ENCODE data around the gene NEK4.

The NEK4 gene

DNA sequence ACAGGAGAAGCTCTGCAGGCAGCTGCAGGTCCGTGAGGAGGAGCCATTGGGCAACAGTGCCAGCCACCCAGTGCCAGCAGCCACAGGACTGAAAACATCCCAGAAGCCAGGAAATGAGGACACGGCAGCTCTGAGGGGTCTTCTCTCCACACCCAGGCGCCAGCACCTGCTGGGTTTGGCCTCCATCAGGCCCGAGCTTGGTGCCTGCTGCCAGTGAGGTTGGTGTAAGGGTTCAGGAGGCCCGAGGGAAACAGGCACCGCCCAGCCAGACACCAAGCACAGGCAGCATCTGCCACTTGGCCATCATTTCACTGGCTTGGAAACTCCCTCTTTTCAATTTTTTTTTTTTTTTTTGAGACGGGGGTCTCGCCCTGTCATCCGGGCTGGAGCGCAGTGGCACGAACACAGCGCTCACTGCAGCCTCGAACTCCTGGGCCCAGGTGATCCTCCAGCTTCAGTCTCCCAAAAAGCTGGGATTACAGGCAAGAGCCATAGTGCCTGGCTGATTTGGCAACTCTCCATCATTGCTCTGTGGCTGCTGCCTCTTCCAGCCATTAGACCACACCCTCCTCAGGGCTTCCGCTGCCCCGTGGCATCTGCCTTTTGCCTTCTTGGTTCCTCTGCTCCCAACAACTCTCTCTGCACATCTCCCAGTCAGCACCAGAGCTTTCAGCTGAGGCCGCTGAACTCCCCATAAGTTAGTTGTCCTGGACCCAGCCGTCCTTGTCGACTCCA is 22.4 kb upstream of the NEK4 start:
- no peak for DNase-seq

DNA sequence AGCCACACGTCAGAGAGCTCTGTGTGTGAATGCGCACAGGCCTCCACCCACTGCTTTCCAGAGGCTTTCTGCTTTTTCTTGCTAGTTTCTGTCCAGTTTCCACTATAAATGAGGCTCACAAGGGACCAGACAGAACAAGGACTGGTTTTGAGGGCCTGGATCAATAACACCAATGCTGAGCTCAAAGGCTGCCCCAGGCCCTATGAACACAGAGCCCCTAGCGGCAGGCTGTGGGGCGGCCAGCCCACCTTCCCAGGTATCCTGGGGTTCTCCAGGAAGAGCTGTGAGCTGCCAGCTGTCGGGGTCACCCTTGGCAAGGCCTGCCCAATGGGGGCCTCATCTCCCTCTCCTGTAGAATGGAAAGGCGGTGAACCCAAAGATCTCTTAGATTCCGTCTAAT is 21.7 kb upstream of the NEK4 start:
- no peak for DNase-seq

DNA sequence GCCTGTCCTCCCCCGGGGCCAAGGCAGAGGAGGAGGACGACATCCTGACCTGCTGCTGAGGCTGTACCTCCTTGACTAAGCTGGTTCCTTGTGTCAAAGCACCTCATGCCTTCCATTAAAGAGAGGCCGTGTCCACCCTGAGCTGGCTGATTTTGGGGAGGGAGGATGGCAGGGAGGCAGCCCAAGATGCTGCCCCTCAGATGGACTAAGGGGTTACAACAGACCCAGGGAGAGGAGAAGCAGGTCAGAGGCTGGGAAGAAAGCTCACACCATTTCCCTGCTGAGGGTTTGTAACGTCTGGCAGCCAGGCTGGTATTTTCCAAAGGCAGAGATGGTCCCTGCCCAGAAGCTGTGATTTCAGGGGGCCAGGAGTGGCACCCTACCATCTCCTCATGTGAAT is 21.2 kb upstream of the NEK4 start:
- no peak for DNase-seq

DNA sequence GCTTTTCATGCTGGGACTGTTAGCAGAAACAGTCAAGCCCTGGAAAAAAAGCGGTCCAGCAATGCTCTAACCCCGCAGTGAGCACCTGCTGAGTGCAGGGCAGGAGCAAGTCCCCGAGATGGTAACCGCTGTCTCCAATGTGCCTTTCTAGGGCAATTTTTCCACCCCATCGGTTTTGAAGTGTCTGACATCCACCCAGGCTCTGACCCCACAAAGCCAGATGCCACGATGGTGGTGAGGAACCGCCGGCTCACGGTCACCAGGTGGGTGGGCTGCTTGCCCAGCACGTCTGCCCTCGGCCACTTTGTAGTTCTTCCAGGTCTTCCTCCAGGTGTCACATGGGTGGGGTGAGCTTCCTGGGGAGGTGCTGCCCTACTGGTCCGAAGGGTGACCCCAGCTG is 20.6 kb upstream of the NEK4 start:
- DNase-seq: no peak

DNA sequence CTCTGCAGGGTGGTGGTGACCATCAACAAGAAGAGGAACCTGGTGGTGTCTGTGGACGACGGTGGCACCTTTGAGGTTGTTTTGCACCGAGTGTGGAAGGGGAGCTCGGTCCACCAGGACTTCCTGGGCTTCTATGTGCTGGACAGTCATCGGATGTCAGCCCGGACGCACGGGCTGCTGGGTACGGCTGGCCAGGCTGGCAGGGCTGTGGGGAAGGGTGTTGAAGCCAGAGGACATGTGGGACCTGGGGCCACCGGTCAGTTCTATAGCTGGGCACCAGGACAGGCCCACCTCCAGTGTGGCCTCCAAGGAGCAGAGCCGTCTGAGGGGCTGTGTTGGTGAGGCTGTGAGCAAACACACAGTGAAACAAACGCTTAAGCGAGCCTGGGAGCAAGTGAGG is 20.0 kb upstream of the NEK4 start:
- no peak for DNase-seq

DNA sequence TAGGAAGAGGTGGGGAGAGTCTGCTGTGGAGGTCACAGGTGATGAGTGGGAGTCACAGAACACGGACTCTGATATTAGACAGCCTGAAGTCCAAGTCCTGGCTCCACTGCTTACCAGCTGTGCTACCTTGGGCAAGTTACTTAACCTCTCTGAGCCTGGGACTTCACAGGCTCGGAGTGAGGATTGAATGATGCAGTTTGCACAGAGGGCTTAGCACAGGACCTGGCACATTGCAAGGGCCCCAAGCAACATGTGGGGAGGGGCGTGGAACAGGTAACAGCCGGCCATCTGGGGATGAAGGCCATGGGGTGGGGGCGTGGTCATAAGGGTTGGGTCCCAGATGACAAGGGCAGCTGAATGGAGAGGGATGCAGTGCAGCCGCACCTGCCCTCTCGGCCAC is 19.6 kb upstream of the NEK4 start:
- no peak for DNase-seq

DNA sequence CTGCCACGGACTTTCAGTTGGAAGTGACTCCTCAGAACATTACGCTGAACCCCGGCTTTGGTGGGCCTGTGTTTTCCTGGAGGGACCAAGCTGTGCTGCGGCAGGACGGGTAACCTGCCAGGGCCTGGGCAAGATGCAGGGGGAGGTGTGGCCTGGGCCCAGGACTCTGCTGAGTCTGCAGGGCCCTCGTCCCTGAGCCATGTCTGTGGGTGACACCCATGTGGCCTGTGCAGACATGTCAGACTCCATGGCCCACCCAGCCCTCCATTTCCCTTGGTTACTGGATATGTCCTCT is 19.0 kb upstream of the NEK4 start:
- no peak for DNase-seq

DNA sequence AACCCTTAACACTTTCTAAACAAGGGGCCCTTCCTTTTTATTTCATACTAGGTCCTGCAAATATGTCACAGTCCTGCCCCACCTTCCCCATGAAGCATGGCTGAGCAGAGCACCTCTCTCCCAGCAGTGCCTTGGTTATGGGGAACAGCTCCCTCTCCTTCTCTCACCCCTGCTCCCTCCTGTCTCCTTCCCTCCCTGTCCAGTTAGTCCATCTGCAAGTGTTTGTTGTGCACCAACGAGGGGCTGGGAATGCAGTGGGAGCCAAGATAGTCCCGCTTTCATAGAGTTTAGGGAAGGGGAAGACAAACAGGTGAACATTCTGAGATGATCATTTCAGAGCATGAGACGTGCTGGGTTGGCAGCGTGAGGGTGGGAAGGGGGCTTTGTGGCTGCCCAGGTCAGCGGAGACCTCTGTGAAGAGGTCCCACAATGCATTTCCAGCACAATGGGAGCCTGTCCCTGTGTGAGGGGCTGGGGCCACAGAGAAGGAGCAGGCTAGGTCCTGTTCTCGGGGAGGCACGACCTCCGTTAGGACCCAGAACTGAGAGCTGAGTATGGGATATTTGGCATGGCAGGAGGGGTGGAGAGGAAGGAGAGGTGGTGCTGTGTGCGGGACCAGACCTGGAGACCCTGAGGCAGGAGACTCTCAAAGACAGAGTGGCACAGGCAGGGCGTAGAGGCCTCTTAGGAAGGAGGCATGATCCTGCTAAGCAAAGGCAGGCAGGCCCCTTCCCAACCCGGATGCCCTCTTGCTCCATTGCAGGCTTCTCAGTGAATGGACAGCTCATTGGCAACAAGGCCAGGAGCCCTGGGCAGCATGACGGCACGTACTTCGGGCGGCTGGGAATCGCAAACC is 18.4 kb upstream of the NEK4 start:
- DNase-seq: no peak

DNA sequence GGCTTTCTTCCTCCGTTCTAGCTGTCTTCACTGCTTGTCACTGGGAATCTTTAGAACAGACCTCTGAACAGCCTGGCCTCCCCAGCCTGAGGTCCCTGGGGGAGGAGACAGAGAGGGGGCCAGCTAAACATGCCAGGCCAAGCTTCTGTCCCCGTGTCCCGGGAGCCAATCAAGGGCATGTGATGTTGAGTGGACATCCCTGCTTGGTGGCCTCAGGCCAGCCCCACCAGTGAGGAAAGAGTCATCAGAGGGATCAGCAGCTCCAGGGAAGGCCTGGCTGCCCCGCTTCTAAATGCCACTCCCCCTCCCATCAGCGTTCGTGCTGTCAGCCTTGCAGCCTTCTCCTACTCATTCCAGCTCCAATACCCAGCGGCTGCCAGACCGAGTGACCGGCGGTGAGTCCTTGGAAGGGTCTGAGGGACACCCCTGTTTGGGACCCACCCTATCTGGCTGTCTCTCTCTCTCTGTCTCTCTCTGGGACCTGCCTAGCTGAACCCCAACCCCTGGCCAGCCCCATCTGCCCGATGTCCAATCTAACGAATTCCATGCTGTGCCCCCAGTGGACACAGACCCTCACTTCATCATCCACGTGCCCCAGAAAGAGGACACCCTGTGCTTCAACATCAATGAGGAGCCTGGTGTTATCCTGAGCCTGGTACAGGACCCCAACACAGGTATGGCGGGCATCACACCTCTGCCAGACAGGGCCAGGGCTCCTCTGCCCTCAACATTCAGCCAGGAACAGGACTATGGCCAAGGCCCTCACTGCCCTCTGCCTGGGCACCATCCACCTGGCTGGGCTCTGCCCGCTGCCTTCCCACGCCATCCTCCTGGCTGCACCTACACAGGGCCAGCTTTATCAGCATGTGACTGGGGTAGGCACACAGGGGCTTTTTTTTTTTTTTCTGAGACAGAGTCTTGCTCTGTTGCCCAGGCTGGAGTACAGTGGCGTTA is 17.2 kb upstream of the NEK4 start:
- no peak for DNase-seq

DNA sequence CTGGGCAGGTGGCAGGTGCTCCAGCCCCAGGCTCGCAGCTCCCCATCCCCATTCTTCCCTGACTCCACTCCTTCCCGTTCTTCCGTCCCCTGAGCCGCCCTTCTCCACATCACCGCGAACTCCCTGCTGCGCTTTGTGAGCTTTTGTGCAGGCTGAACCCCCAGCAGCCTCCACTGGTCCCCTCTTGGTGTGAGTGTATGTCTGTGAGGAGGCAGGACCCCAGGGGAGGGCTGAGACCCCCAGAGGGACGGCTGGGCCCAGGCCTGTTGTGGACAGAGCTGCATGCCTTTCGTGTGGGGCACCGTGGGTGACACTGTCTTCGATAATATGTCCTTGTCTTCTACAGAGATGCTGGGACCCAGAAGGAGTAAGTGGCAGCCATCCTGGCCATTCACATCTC is 16.5 kb upstream of the NEK4 start:
- DNase-seq: no peak

DNA sequence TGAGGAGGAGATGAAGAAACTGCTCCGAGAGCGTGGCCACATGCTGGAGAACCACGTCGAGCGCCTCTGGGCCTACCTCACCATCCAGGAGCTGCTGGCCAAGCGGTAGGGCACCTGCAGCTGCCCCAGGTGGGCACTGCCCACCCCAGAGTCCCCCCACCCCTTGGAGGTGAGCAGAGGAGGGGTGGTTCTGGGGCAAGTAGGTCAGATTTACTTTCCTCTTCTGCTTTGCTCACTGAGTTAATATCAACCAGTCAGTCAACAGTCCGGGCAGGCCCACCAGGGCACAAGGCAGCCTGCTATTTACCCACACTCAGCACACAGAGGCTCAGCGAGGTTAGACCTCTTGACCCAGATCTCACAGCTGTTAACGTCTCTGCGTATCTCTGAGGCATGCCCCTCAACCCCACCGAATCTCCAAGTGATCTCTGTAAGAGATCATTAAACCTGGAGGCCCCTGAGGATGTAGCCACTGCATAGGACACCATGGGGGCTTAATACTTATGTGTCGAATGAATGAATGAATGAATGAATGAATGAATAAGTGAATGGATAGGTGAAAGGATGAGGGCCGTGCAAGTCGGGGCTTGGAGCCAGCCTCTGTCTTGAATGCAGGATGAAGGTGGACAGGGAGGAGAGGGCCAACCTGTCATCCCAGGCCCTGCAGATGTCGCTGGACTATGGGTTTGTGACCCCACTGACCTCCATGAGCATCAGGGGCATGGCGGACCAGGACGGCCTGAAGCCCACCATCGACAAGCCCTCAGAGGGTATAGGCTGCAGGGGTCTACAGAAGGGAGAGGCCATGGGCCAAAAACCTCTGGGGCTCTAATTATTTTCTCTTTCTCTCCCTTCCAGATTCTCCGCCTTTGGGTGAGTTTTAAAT is 15.8 kb upstream of the NEK4 start:
- no peak for DNase-seq

DNA sequence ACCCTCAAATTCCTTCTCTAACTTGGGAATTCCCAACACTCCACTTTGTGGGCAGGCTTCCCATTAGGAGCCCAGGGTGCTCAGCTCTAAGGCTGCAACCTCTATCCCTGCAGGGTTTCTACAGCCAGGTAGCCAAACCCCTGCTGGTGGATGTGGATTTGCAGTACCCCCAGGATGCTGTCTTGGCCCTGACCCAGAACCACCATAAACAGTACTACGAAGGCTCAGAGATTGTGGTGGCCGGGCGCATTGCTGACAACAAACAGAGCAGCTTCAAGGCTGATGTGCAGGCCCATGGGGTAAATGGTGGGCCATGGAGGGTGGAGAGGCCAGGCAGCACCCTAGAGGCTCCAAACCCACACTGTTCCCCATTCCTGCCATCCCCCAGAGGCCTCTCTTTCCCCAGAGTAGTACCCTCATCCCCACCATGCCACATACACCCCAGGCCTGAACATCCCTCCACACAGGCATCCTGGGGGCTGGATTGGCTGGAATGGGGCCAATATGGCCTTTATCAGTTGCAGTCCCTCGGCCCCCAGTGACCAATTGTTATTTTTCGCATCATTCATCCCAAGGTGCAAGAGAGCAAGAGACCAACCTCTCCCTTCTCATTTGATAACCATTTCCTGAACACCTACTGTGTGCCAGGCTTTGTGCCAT is 14.3 kb upstream of the NEK4 start:
- no peak for DNase-seq

DNA sequence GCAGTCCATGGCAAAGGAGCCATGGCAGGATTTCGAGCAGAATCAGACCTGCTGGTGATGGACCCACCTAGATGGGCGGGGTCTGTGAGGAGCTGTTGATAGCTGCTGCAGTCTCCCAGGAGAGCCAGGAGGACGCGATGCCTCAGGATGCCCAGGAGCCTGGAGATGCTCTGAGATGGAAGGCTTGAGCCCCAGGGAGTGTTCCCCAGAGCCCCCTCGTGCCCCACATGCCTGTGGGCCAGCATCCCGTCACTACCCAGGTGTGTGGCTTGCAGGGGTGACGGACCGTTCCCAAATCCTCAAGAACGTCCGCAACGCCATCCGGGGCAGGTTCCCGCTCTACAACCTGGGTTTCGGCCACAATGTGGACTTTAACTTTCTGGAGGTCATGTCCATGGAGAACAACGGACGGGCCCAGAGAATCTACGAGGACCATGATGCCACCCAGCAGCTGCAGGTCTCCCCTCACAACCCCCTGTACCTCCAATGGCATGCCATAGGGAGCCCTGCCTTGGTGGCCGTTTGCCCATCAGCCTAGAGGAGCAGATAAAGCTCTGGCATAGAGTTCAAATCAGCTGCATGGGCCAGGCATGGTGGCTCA is 13.4 kb upstream of the NEK4 start:
- no peak for DNase-seq

DNA sequence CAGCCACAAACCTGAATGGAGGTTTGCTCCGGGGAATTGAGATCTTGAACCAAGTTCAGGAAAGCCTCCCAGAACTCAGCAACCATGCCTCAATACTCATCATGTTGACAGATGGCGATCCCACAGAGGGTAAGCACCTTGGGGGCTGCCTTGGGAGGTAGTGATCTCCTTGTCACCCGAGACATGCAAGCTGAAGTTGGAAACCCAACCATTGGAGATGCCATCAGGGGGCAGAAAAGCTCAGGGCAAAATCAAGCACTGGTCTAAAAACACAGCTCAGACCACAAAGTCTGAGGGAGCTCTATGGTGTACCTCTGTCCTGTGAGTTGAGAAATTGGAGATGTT is 12.4 kb upstream of the NEK4 start:
- DNase-seq: no peak

DNA sequence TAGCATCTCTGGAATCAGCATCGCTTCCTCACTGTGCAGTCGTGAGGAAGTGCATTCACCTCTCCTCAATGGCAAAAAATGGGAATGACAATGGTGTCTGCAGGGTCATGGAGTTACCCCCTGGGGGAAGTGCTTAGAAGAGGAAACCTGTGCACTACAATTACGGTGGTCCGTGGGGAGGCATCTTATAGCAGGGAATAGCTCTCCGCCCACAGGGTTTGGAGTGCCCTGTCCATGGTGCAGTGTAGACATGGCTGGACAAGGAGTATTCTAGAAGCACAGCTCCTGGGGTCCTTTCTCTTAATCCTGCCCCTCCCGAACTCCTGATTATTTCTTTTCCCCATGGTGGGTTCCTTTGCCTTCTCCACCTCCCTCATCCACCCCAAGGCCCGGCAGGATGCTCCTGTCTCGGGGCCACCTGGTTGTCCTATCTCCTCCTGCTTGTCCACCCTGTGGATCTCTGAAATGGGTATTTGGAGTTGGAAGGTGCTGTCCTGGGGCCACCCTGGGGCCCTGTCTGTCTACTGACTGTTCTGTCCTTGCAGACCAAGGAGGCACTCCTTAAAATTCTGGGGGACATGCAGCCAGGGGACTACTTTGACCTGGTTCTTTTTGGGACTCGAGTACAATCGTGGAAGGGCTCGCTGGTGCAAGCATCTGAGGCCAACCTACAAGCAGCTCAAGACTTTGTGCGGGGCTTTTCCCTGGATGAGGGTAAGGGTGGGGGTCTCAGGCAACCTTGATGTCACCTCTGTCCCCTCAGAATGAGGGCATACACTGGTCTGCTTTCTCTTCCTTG is 11.9 kb upstream of the NEK4 start:
- no peak for DNase-seq

DNA sequence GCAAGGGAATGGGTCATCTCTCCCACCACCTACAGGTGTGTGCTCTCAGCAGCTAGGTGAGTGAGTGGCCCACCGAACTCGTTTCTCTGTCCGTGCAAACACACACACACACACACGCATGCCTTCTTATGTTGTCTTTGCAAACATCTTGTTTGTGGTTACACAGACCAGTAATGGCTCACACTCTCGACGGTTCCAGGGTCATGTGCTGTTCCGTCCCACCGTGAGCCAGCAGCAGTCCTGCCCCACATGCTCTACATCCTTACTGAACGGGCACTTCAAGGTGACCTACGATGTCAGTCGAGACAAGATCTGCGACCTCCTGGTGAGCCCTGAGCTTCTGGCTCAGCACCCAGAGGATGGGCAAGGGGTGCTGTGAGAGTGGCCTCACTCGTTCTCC is 11.0 kb upstream of the NEK4 start:
- no peak for DNase-seq

DNA sequence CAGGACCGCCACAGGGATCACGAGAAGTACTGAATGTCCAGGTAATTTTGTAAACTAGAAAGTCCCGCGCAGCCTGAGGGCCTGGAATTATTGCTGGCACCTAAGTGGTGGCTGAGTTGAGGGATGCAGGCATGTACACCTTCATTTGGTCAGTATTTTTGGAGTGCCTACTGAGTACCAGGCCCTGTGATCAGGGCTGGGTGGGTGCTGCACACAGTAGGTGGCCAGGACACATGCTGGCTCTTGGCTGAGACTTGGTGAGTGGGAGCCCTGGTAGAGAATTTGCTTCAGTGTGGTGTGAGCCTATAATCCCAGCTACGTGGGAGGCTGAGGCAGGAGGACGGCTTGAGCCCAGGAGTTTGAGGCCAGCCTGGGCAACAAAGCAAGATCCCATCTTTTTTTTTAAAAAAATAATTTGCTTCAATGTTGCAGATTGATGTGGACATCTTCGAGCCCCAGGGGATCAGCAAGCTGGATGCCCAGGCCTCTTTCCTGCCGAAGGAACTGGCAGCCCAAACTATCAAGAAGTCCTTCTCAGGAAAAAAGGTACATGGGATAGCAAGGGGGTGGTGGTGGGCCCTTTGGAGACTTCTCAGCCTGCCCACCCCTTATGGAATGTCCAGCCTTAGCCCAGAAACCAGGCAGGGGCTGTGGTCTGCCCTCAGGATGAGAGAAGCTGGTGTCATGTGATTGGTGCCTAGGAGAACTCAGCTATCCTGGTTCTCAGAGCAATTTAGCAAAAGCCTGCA is 9.3 kb upstream of the NEK4 start:
- no peak for DNase-seq

DNA sequence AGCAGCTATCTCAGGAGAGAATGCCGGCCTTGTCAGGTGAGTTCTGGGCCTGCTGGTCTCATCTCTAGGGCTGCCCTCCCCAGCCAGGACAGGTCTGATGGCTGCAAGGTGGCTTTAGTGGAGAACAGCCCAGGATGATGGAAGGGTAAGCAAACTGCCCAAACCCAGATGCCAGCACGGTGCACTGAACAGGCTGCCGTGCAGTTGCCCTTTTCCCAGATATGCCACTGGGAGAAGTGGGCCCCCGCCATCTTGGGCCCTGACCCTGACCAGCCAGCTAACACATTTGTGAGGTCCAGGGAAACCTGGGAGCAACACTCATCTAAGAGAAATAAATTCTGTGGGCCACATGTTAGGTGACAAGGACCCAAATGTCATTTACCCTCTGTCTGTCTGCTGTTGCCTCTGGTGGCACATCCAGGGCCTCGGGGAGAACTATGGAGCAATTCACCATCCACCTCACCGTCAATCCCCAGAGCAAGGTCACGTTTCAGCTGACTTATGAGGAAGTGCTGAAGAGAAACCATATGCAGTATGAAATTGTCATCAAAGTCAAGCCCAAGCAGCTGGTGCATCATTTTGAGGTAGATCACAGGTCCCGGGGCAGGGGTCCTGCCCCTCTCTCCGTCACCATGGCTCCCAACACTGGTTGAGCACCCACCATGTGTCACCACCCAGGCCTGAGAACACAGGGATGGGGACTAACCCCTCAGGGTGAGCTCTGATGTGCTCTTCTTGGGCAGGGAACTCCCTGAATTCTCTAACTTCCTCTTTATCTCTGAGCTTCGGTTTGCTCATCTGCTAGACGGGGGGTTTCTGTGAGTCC is 8.5 kb upstream of the NEK4 start:
- no peak for DNase-seq

Measured in activated CD4-positive, alpha-beta T cell treated with anti-CD3 and anti-CD28 coated beads, Interleukin-10, Interleukin-2, amounts not matched to agents 100 ng/mL and 50 ng/mL, durations not matched to agents 16 hours and 8 hours (primary cell).